H1 (cell line): ENCODE results near the gene CHST8. TPM values are rescaled to one million over a fixed set of nuclear protein-coding genes. Genes with fewer than 3 reads are reported as not detected.

Experiments
- BACH1 ChIP-seq: IDR thresholded peaks from 2 replicates; pipeline ENCODE4 v1.6.1; 2012; ENCODE audit warnings: low read length, improper control_type of control experiment
- BCL11A ChIP-seq, 2 experiments: IDR thresholded peaks; one replicate each; pipeline ENCODE4 v1.6.1; 2011; ENCODE audit warnings: low read depth in 2 of 2, low read length in 2 of 2, mild to moderate bottlenecking in 2 of 2
- CEBPB ChIP-seq: IDR thresholded peaks from 2 replicates; pipeline ENCODE4 v1.6.1; 2012; ENCODE audit warnings: low read depth, low read length
- CHD1 ChIP-seq: IDR thresholded peaks from 2 replicates; pipeline ENCODE4 v1.6.1; 2012; ENCODE audit warnings: low read depth, low read length, improper control_type of control experiment
- CHD2 ChIP-seq: IDR thresholded peaks from 2 replicates; pipeline ENCODE4 v1.6.1; 2012; ENCODE audit warnings: low read length, improper control_type of control experiment
- GABPA ChIP-seq: IDR thresholded peaks from 2 replicates; pipeline ENCODE4 v1.6.1; 2011; ENCODE audit warnings: mild to moderate bottlenecking, low read length, moderate library complexity, borderline replicate concordance; ENCODE audit not compliant: insufficient read depth
- JUN ChIP-seq: IDR thresholded peaks from 2 replicates; pipeline ENCODE4 v1.6.1; 2011; ENCODE audit warnings: low read depth, mild to moderate bottlenecking, improper control_type of control experiment, low read length
- JUND ChIP-seq: IDR thresholded peaks from 2 replicates; pipeline ENCODE4 v1.6.1; 2011; ENCODE audit warnings: mild to moderate bottlenecking, improper control_type of control experiment, low read length
- KDM1A ChIP-seq: fragments of 200-600, 300-600 bp; sonication (generic); IDR thresholded peaks from 2 replicates; pipeline ENCODE4 v1.7.1; 2016; ENCODE audit warnings: mild to moderate bottlenecking, low read length, borderline replicate concordance
- RAD21 ChIP-seq, 2 experiments: IDR thresholded peaks in 1 of 2; conservative IDR thresholded peaks in 1 of 2; 2 replicates each; pipeline ENCODE4 v1.6.1; 2011; ENCODE audit warnings: low read depth in 2 of 2, low read length in 2 of 2, improper control_type of control experiment in 1 of 2, inconsistent platforms in 1 of 2, mild to moderate bottlenecking in 1 of 2, moderate library complexity in 1 of 2
- RBBP5 ChIP-seq: IDR thresholded peaks from 2 replicates; pipeline ENCODE4 v1.7.1; 2012; ENCODE audit warnings: low read depth, mild to moderate bottlenecking, inconsistent platforms, low read length, moderate library complexity, borderline replicate concordance
- RFX5 ChIP-seq: IDR thresholded peaks from 2 replicates; pipeline ENCODE4 v1.6.1; 2011; ENCODE audit warnings: low read depth, low read length, improper control_type of control experiment, borderline replicate concordance
- SIN3A ChIP-seq, 2 experiments: IDR thresholded peaks in 1 of 2; conservative IDR thresholded peaks in 1 of 2; 2 replicates each; pipeline ENCODE4 v1.6.1; 2011 to 2012; ENCODE audit warnings: low read length in 2 of 2, improper control_type of control experiment in 1 of 2, low read depth in 1 of 2, mild to moderate bottlenecking in 1 of 2
- SUZ12 ChIP-seq: fragments of 200-600 bp; sonication (generic); IDR thresholded peaks from 2 replicates; pipeline ENCODE4 v1.6.1; 2012; ENCODE audit warnings: mild to moderate bottlenecking, inconsistent platforms, low read length, moderate library complexity, mixed read lengths
- TAF1 ChIP-seq: IDR thresholded peaks from 2 replicates; pipeline ENCODE4 v1.6.1; 2011; ENCODE audit warnings: mild to moderate bottlenecking, low read depth, low read length
- YY1 ChIP-seq: IDR thresholded peaks from 2 replicates; pipeline ENCODE4 v1.6.1; 2011; ENCODE audit warnings: low read depth, mild to moderate bottlenecking, low read length
- ZNF274 ChIP-seq: IDR thresholded peaks from 2 replicates; pipeline ENCODE4 v1.7.0; 2012; ENCODE audit warnings: low read length, borderline replicate concordance; ENCODE audit errors: extremely low read depth
- polyA plus RNA-seq, 7 experiments: library from polyadenylated mRNA; depleted of rRNA in 3 of 7; stranded (reverse) in 5 of 7; unstranded in 2 of 7; fragments of >200 nt in 5 of 7; fragments of 200-250 nt in 2 of 7; gene quantifications; 1 replicate in 5 of 7; 2 replicates in 1 of 7; 4 replicates in 1 of 7; pipeline versions ENCODE4 v1.2.1 to v1.2.3, GENCODE V29; 2011 to 2013; ENCODE audit warnings: missing spikeins in 2 of 7, mixed read lengths in 2 of 7
- total RNA-seq: library from RNA; stranded (reverse); fragmentation: NEBNext Ultra II Directional; extraction: Animal tissue kit (Norgen Biotek cat#: 25700); gene quantifications from 2 replicates; pipeline ENCODE4 v1.2.1, GENCODE V29; 2021

CHST8 gene
- total and polyA plus RNA-seq, 2 of the 8 experiments (the other 6 are each of a cell fraction or from before 2014, with no cell fraction given): 10.8 to 28.2 TPM

- TF ChIP-seq BCL11A (IDR thresholded peaks at IDR 0.05; ENCODE audit: low read depth in 2 of 2, low read length in 2 of 2): no peak
- no peak for TF ChIP-seq ZNF274
- no peak for TF ChIP-seq SUZ12
- peak; percentile 34 to 69; a peak in 3 of 4 replicates for TF ChIP-seq RAD21 (IDR thresholded peaks at IDR 0.05 in 1 of 2, conservative IDR thresholded peaks at IDR 0.05 in 1 of 2; ENCODE audit: low read depth in 2 of 2, low read length in 2 of 2)
- TF ChIP-seq TAF1: peak; percentile 47; the same call in 1 of the 2 replicates
- TF ChIP-seq CHD1: no peak
- TF ChIP-seq JUN: no peak
- TF ChIP-seq JUND: peak; percentile 20; the same call in 1 of the 2 replicates
- TF ChIP-seq BACH1: peak; percentile 46; the same call in 1 of the 2 replicates
- peak in 1 of 2 experiments; percentile 16; a peak in 1 of 4 replicates for TF ChIP-seq SIN3A (conservative IDR thresholded peaks at IDR 0.05 in 1 of 2, IDR thresholded peaks at IDR 0.05 in 1 of 2; ENCODE audit: low read depth in 1 of 2, low read length in 2 of 2)
- 0 out of 2 replicates have a peak, but pooled peaks have one; percentile 43 for TF ChIP-seq RBBP5
- no peak for TF ChIP-seq CHD2
- no peak for TF ChIP-seq GABPA
- TF ChIP-seq CEBPB: no peak
- TF ChIP-seq RFX5: no peak
- TF ChIP-seq YY1: no peak; the same call in none of the 2 replicates
- TF ChIP-seq KDM1A: no peak
Measured at GRCh38 chr19:33795370-33796163, 173.8 kb downstream of the CHST8 start (continued).
